Measurements from ENCODE around the gene CNGA3. TPM values are rescaled to one million over a fixed set of nuclear protein-coding genes. Genes with fewer than 3 reads are reported as not detected.

CNGA3 gene
- total and polyA plus RNA-seq, 10 of the 15 experiments (the other 5 are each of a cell fraction or from before 2014, with no cell fraction given), result not detected

- in situ Hi-C loops (cut with MboI), result no loop called here
- intact Hi-C loops (cut with micrococcal nuclease; ENCODE audit: unreplicated experiment), result no loop called here
These were observed 80.5 kb downstream of the CNGA3 start for GRCh38 chr2:98426771-98427170.

GRCh38 chr2:98432145-98432544 is 85.9 kb downstream of the CNGA3 start:
- no peaks in the 10 kb centered on the region for H3K36me3 ChIP-seq (ENCODE audit: control insufficient read depth in 2 of 2, insufficient read depth in 2 of 2, low read length in 1 of 2)
- TF ChIP-seq SKIL (IDR thresholded peaks at IDR 0.05; ENCODE audit: low read depth, poor library complexity, severe bottlenecking) (no peak), NR2C2 (IDR thresholded peaks at IDR 0.05; ENCODE audit: borderline replicate concordance, control insufficient read depth, insufficient read length, low read depth) (no peak), HDAC2 (IDR thresholded peaks at IDR 0.05) (no peak)
- ChIA-PET RAD21 (ENCODE audit: unreplicated experiment) (interaction anchor here (1.1 kb wide), 1 partner anchor 33 kb away, joined by 3 read pairs; no protein-coding TSS in a partner anchor), POLR2A (no interaction called here), CTCF (no interaction called here), SMC1A (ENCODE audit: uncharacterized antibody, unreplicated experiment) (interaction anchor here (1.0 kb wide), 1 partner anchor 74 kb away, joined by 3 read pairs; no protein-coding TSS in a partner anchor)
- no peak overlapping the region for H3K4me3 ChIP-seq
- BruUV-seq (replicated peaks), result no TSS peak
- in situ Hi-C loops (cut with MboI), result no loop called here
- H3K9ac ChIP-seq (ENCODE audit: control insufficient read depth, insufficient read depth, low read length), result no peak overlapping the region
- H3K9me3 ChIP-seq (replicated peaks; ENCODE audit: control insufficient read depth, insufficient read depth, low read length), result peaks cover 5% of the 10 kb centered on the region; the same call in 2 of the 3 replicates
- ATAC-seq (no peak), FAIRE-seq (no peak), DNase-seq (ENCODE audit: low read depth, low spot score) (no peak)
- no peaks in the 10 kb centered on the region for H3K4me1 ChIP-seq (ENCODE audit: control insufficient read depth, insufficient read depth, low read length)
- no peak overlapping the region for H2AFZ ChIP-seq (ENCODE audit: control insufficient read depth, low read depth, low read length)
- H3K27ac ChIP-seq (ENCODE audit: control insufficient read depth, insufficient read depth), result no peak overlapping the region
- H3K79me2 ChIP-seq (ENCODE audit: control insufficient read depth, insufficient read depth, low read length), result no peaks in the 10 kb centered on the region
- H3K27me3 ChIP-seq (replicated peaks in 1 of 2; ENCODE audit: control insufficient read depth in 2 of 2, insufficient read depth in 2 of 2, low read length in 1 of 2), result no peaks in the 10 kb centered on the region
- intact Hi-C loops (cut with micrococcal nuclease; ENCODE audit: unreplicated experiment), result no loop called here
- H4K20me1 ChIP-seq (ENCODE audit: control insufficient read depth, insufficient read depth), result no peaks in the 10 kb centered on the region
- H3K4me2 ChIP-seq (ENCODE audit: control insufficient read depth, insufficient read depth), result no peak overlapping the region

More at GRCh38 chr2:98426771-98427170, 80.5 kb downstream of the CNGA3 start:
- DNase-seq (ENCODE audit: low read depth, low spot score) (no peak), FAIRE-seq (no peak), ATAC-seq (no peak)
- no peaks in the 10 kb centered on the region for H3K27me3 ChIP-seq (replicated peaks in 1 of 2; ENCODE audit: control insufficient read depth in 2 of 2, insufficient read depth in 2 of 2, low read length in 1 of 2)
- no TSS peak for BruUV-seq (replicated peaks)
- H4K20me1 ChIP-seq (ENCODE audit: control insufficient read depth, insufficient read depth), result no peaks in the 10 kb centered on the region
- H2AFZ ChIP-seq (ENCODE audit: control insufficient read depth, low read depth, low read length), result no peak overlapping the region
- no peak overlapping the region for H3K4me2 ChIP-seq (ENCODE audit: control insufficient read depth, insufficient read depth)
- H3K27ac ChIP-seq (ENCODE audit: control insufficient read depth, insufficient read depth), result no peak overlapping the region
- ChIA-PET POLR2A (no interaction called here), SMC1A (ENCODE audit: uncharacterized antibody, unreplicated experiment) (interaction anchor here (1.5 to 1.7 kb wide), 2 partner anchors 12 to 37 kb away, joined by 3 to 6 read pairs; no protein-coding TSS in a partner anchor), RAD21 (ENCODE audit: unreplicated experiment) (interaction anchor here (1.2 to 1.3 kb wide), 2 partner anchors 20 to 27 kb away, joined by 3 read pairs; no protein-coding TSS in a partner anchor), CTCF (interaction anchor here (0.7 to 1.7 kb wide), 5 partner anchors 11 to 719 kb away, joined by 3 to 7 read pairs (median 3); no protein-coding TSS in a partner anchor)
- H3K9me3 ChIP-seq (replicated peaks; ENCODE audit: control insufficient read depth, insufficient read depth, low read length), result peaks cover 4% of the 10 kb centered on the region; the same call in 2 of the 3 replicates
- H3K9ac ChIP-seq (ENCODE audit: control insufficient read depth, insufficient read depth, low read length), result no peak overlapping the region
- no peak overlapping the region for H3K4me3 ChIP-seq
- no peaks in the 10 kb centered on the region for H3K79me2 ChIP-seq (ENCODE audit: control insufficient read depth, insufficient read depth, low read length)
- no peaks in the 10 kb centered on the region for H3K36me3 ChIP-seq (ENCODE audit: control insufficient read depth in 2 of 2, insufficient read depth in 2 of 2, low read length in 1 of 2)
- H3K4me1 ChIP-seq (ENCODE audit: control insufficient read depth, insufficient read depth, low read length), result no peaks in the 10 kb centered on the region
- WGBS (ENCODE audit: insufficient coverage, insufficient replicate concordance, low lambda C conversion rate, missing lambda C conversion rate), result 75% methylated on average over 5 of the region's 5 CpGs
- TF ChIP-seq FOS (IDR thresholded peaks at IDR 0.05; ENCODE audit: borderline replicate concordance, extremely low read depth, insufficient read length), result no peak
- TF ChIP-seq ZNF274 (IDR thresholded peaks at IDR 0.05; ENCODE audit: insufficient read depth, insufficient read length), result no peak
- no peak for TF ChIP-seq KAT2A (conservative IDR thresholded peaks at IDR 0.05; ENCODE audit: control insufficient read depth, low read depth, low read length)
- no peak for TF ChIP-seq KDM1A (IDR thresholded peaks at IDR 0.05; ENCODE audit: borderline replicate concordance)
- no peak for TF ChIP-seq SMARCA5 (IDR thresholded peaks at IDR 0.05)
- TF ChIP-seq ZNF384 (IDR thresholded peaks at IDR 0.05; ENCODE audit: borderline replicate concordance, low read depth, low read length), result no peak
